Activated B cell treated with CpG ODN at 0.5 μM for 24 hours (primary cell): ENCODE data around the gene HENMT1. TPM values are rescaled to one million over a fixed set of nuclear protein-coding genes. Genes with fewer than 3 reads are reported as not detected.

Experiments
- ATAC-seq: fragments of 200-7000 bp; cut with Tn5 transposase; one replicate; pipeline ENCODE4 v1.10.0; 2021; ENCODE audit warnings: low read depth, mild to moderate bottlenecking, moderate library complexity
- CTCF ChIA-PET: fragments of 350-600 bp; sonication (Branson Sonifier 250); formaldehyde crosslinking; loops from one replicate; lab custom pipeline; 2021; ENCODE audit warnings: antibody characterized with exemption; lab: Charles Lee
- POLR2A ChIA-PET: fragments of 350-600 bp; sonication (Branson Sonifier 250); formaldehyde crosslinking; loops from one replicate; lab custom pipeline; 2021; ENCODE audit warnings: antibody characterized with exemption; lab: Charles Lee
- DNase-seq: peaks from one replicate; pipeline ENCODE4 v3.0.0; 2022
- H3K27ac Mint-ChIP-seq: one replicate; pipeline ENCODE4 v1.8.0; 2020; ENCODE audit warnings: mixed read lengths
- H3K27me3 Mint-ChIP-seq: one replicate; pipeline ENCODE4 v1.8.0; 2021; ENCODE audit warnings: mixed read lengths
- H3K36me3 Mint-ChIP-seq: one replicate; pipeline ENCODE4 v1.8.0; 2021; ENCODE audit warnings: low read depth, mixed read lengths
- H3K4me1 Mint-ChIP-seq: one replicate; pipeline ENCODE4 v1.8.0; 2021; ENCODE audit warnings: mixed read lengths
- H3K4me3 Mint-ChIP-seq: one replicate; pipeline ENCODE4 v1.8.0; 2020; ENCODE audit warnings: mild to moderate bottlenecking, mixed read lengths
- H3K9me3 Mint-ChIP-seq: one replicate; pipeline ENCODE4 v1.8.0; 2020; ENCODE audit warnings: mixed read lengths
- CTCF ChIP-seq: fragments of 200-600 bp; IDR thresholded peaks from one replicate; pipeline ENCODE4 v1.8.0; 2022; ENCODE audit warnings: antibody characterized with exemption, mild to moderate bottlenecking
- intact Hi-C: fragments of 100-400 bp; cut with micrococcal nuclease; formaldehyde crosslinking; loops from one replicate; pipeline ENCODE4 v1.15.1; 2024
- total RNA-seq: library from RNA; stranded (reverse); gene quantifications from 2 replicates; pipeline ENCODE4 v1.2.3, GENCODE V29; 2022

The HENMT1 gene
- total RNA-seq, 1 donor from 2014 or later, result 6.1 TPM

GRCh38 chr1:108628665-108629064 lies 32.2 kb downstream of the HENMT1 start:
- Mint-ChIP-seq H3K36me3 (peaks cover 51% of the 10 kb centered on the region), H3K27me3 (no peaks in the 10 kb centered on the region), H3K27ac (no peak overlapping the region), H3K9me3 (no peaks in the 10 kb centered on the region), H3K4me3 (no peak overlapping the region), H3K4me1 (no peaks in the 10 kb centered on the region)
- intact Hi-C loops, result no loop called here
- ATAC-seq, result no peak
- DNase-seq, result no peak
- ChIA-PET POLR2A (interaction anchor here (1.1 kb wide), 1 partner anchor 32 kb away, joined by 3 read pairs; the partner anchor contains the start of gene HENMT1), CTCF (no interaction called here)
- no peak for TF ChIP-seq CTCF

- CTCF ChIA-PET, result no interaction called here
Measured at GRCh38 chr1:108627951-108628350, 32.9 kb downstream of the HENMT1 start.

GRCh38 chr1:108627256-108627655 lies 33.6 kb downstream of the HENMT1 start:
- ChIA-PET POLR2A (interaction anchor here (0.6 to 1.1 kb wide), 2 partner anchors 34 to 431 kb away, joined by 3 to 5 read pairs; partner anchors contain the start of gene HENMT1), CTCF (no interaction called here)
- TF ChIP-seq CTCF, result no peak
- ATAC-seq (no peak), DNase-seq (no peak)
- Mint-ChIP-seq H3K27ac (no peak overlapping the region), H3K4me3 (no peak overlapping the region), H3K9me3 (no peaks in the 10 kb centered on the region), H3K36me3 (peaks cover 40% of the 10 kb centered on the region), H3K4me1 (no peaks in the 10 kb centered on the region), H3K27me3 (no peaks in the 10 kb centered on the region)
- intact Hi-C loops, result no loop called here

More at GRCh38 chr1:108627951-108628350, 32.9 kb downstream of the HENMT1 start:
- no peak for DNase-seq
- no peaks in the 10 kb centered on the region for H3K4me1 Mint-ChIP-seq
- no peak for ATAC-seq
- intact Hi-C loops, result no loop called here
- no peak overlapping the region for H3K27ac Mint-ChIP-seq
- H3K4me3 Mint-ChIP-seq, result no peak overlapping the region
- POLR2A ChIA-PET, result interaction anchor here (0.6 to 1.1 kb wide), 2 partner anchors 33 to 432 kb away, joined by 3 to 5 read pairs; partner anchors contain the start of gene HENMT1
- H3K9me3 Mint-ChIP-seq, result no peaks in the 10 kb centered on the region
- TF ChIP-seq CTCF, result no peak
- no peaks in the 10 kb centered on the region for H3K27me3 Mint-ChIP-seq
- peaks cover 44% of the 10 kb centered on the region for H3K36me3 Mint-ChIP-seq

- H3K27me3 Mint-ChIP-seq, result no peaks in the 10 kb centered on the region
- no peaks in the 10 kb centered on the region for H3K9me3 Mint-ChIP-seq
- peaks cover 38% of the 10 kb centered on the region for H3K36me3 Mint-ChIP-seq
- ChIA-PET POLR2A (no interaction called here), CTCF (no interaction called here)
- intact Hi-C loops, result no loop called here
- H3K4me3 Mint-ChIP-seq, result no peak overlapping the region
- no peak for DNase-seq
- no peak for ATAC-seq
- no peaks in the 10 kb centered on the region for H3K4me1 Mint-ChIP-seq
- no peak for TF ChIP-seq CTCF
- no peak overlapping the region for H3K27ac Mint-ChIP-seq
Measured at GRCh38 chr1:108624069-108624468, 36.8 kb downstream of the HENMT1 start.

- no peak for DNase-seq
- TF ChIP-seq CTCF, result no peak
- POLR2A ChIA-PET, result no interaction called here
- Mint-ChIP-seq H3K9me3 (no peaks in the 10 kb centered on the region), H3K36me3 (peaks cover 16% of the 10 kb centered on the region), H3K27me3 (no peaks in the 10 kb centered on the region), H3K27ac (no peak overlapping the region), H3K4me1 (no peaks in the 10 kb centered on the region), H3K4me3 (no peak overlapping the region)
- ATAC-seq, result no peak
- intact Hi-C loops, result no loop called here
- CTCF ChIA-PET, result no interaction called here
Measured at GRCh38 chr1:108617724-108618056, 43.2 kb downstream of the HENMT1 start.
